ENCODE data around the gene GPSM1. TPM values are rescaled to one million over a fixed set of nuclear protein-coding genes. Genes with fewer than 3 reads are reported as not detected.

Gene GPSM1
- total RNA-seq, 1 experiment from 2014 or later: 26.4 TPM

- DNase-seq (ENCODE audit: low read depth, low spot score) (no peak), ATAC-seq (no peak)
- Histone ChIP-seq H3K9ac (ENCODE audit: low read length) (no peak overlapping the region), H3K9me2 (ENCODE audit: insufficient read depth) (no peaks in the 10 kb centered on the region), H2AFZ (ENCODE audit: low read depth, low read length, poor library complexity, severe bottlenecking) (no peak overlapping the region), H3K27ac (ENCODE audit: low read depth, low read length) (no peak overlapping the region), H3K36me3 (ENCODE audit: control insufficient read depth in 1 of 2, insufficient read depth in 2 of 2, low read length in 2 of 2) (no peaks in the 10 kb centered on the region; a peak in 1 of 4 replicates), H3K4me2 (ENCODE audit: low read length) (no peak overlapping the region), H3K79me2 (ENCODE audit: insufficient read depth, low read length) (no peaks in the 10 kb centered on the region), H3K4me3 (replicated peaks in 1 of 2; ENCODE audit: low read depth in 1 of 2, low read length in 2 of 2) (no peak overlapping the region), H3K27me3 (ENCODE audit: insufficient read depth, low read length) (no peaks in the 10 kb centered on the region), H4K20me1 (ENCODE audit: insufficient read depth) (no peaks in the 10 kb centered on the region), H3K4me1 (ENCODE audit: control insufficient read depth in 1 of 2, insufficient read depth in 2 of 2, low read length in 2 of 2) (peaks cover 9 to 22% of the 10 kb centered on the region in 2 experiments; a peak in 3 of 4 replicates), H3K9me3 (ENCODE audit: control insufficient read depth in 1 of 2, insufficient read depth in 1 of 2, low read depth in 1 of 2, low read length in 2 of 2) (no peaks in the 10 kb centered on the region)
- TF ChIP-seq JUND (IDR thresholded peaks at IDR 0.05) (no peak), EZH2 (IDR thresholded peaks at IDR 0.05) (no peak), YY1 (IDR thresholded peaks at IDR 0.05; ENCODE audit: extremely low read depth, insufficient replicate concordance, low read depth, low read length) (no peak), ZNF274 (IDR thresholded peaks at IDR 0.05; ENCODE audit: low read depth, low read length) (no peak), EGR1 (IDR thresholded peaks at IDR 0.05; ENCODE audit: low read depth) (no peak), POLR2A (IDR thresholded peaks at IDR 0.05; ENCODE audit: borderline replicate concordance, extremely low read depth, insufficient read depth, insufficient read length) (no peak), TCF7L2 (IDR thresholded peaks at IDR 0.05; ENCODE audit: borderline replicate concordance, extremely low read depth, insufficient read depth, insufficient read length) (no peak), RAD21 (IDR thresholded peaks at IDR 0.05; ENCODE audit: low read depth) (no peak), CEBPB (IDR thresholded peaks at IDR 0.05; ENCODE audit: low read depth) (no peak), EZH2phosphoT487 (IDR thresholded peaks at IDR 0.05; ENCODE audit: borderline replicate concordance) (no peak), ZBTB33 (IDR thresholded peaks at IDR 0.05; ENCODE audit: extremely low read depth, insufficient replicate concordance, low read length) (no peak), ZFX (IDR thresholded peaks at IDR 0.05) (no peak), POLR2AphosphoS5 (IDR thresholded peaks at IDR 0.05; ENCODE audit: low read depth, low read length) (no peak), SRF (IDR thresholded peaks at IDR 0.05; ENCODE audit: low read depth) (no peak)
- TF ChIP-seq, protein P1, sequence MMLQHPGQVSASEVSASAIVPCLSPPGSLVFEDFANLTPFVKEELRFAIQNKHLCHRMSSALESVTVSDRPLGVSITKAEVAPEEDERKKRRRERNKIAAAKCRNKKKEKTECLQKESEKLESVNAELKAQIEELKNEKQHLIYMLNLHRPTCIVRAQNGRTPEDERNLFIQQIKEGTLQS (IDR thresholded peaks at IDR 0.05): no peak
- TF ChIP-seq, protein P2, sequence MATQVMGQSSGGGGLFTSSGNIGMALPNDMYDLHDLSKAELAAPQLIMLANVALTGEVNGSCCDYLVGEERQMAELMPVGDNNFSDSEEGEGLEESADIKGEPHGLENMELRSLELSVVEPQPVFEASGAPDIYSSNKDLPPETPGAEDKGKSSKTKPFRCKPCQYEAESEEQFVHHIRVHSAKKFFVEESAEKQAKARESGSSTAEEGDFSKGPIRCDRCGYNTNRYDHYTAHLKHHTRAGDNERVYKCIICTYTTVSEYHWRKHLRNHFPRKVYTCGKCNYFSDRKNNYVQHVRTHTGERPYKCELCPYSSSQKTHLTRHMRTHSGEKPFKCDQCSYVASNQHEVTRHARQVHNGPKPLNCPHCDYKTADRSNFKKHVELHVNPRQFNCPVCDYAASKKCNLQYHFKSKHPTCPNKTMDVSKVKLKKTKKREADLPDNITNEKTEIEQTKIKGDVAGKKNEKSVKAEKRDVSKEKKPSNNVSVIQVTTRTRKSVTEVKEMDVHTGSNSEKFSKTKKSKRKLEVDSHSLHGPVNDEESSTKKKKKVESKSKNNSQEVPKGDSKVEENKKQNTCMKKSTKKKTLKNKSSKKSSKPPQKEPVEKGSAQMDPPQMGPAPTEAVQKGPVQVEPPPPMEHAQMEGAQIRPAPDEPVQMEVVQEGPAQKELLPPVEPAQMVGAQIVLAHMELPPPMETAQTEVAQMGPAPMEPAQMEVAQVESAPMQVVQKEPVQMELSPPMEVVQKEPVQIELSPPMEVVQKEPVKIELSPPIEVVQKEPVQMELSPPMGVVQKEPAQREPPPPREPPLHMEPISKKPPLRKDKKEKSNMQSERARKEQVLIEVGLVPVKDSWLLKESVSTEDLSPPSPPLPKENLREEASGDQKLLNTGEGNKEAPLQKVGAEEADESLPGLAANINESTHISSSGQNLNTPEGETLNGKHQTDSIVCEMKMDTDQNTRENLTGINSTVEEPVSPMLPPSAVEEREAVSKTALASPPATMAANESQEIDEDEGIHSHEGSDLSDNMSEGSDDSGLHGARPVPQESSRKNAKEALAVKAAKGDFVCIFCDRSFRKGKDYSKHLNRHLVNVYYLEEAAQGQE (IDR thresholded peaks at IDR 0.05; ENCODE audit: low read depth): no peak
- TF ChIP-seq, protein P3, sequence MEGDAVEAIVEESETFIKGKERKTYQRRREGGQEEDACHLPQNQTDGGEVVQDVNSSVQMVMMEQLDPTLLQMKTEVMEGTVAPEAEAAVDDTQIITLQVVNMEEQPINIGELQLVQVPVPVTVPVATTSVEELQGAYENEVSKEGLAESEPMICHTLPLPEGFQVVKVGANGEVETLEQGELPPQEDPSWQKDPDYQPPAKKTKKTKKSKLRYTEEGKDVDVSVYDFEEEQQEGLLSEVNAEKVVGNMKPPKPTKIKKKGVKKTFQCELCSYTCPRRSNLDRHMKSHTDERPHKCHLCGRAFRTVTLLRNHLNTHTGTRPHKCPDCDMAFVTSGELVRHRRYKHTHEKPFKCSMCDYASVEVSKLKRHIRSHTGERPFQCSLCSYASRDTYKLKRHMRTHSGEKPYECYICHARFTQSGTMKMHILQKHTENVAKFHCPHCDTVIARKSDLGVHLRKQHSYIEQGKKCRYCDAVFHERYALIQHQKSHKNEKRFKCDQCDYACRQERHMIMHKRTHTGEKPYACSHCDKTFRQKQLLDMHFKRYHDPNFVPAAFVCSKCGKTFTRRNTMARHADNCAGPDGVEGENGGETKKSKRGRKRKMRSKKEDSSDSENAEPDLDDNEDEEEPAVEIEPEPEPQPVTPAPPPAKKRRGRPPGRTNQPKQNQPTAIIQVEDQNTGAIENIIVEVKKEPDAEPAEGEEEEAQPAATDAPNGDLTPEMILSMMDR (IDR thresholded peaks at IDR 0.05 in 2 of 3, conservative IDR thresholded peaks at IDR 0.05 in 1 of 3; ENCODE audit: borderline replicate concordance in 1 of 3, insufficient read depth in 1 of 3, low read depth in 2 of 3, low read length in 2 of 3): no peak
- ChIA-PET CTCF (interaction anchor here (1.6 kb wide), 1 partner anchor 10 kb away, joined by 3 read pairs; no protein-coding TSS in a partner anchor), POLR2A (no interaction called here), RAD21 (ENCODE audit: low non-redundant PET in 1 of 2, low total read pairs in 2 of 2, uncharacterized antibody in 2 of 2, unreplicated experiment in 2 of 2) (no interaction called here)
- intact Hi-C loops (cut with micrococcal nuclease): no loop called here
- no TSS peak for BruUV-seq (replicated peaks)
Measured at GRCh38 chr9:136352682-136353081, 25.3 kb downstream of the GPSM1 start.

All from HCT116 (cell line).